Peyer's patch (tissue), 4 donors: ENCODE results near the gene CLDN16. TPM values are rescaled to one million over a fixed set of nuclear protein-coding genes. Genes with fewer than 3 reads are reported as not detected.

Experiments used
- DNase-seq, 3 donors: peaks; one replicate each; pipeline ENCODE4 v3.0.0-alpha.2; 2017 to 2019
- H3K27ac ChIP-seq, 4 donors: fragments of 200-600 bp; sonication (generic); one replicate each; pipeline ENCODE4 v1.5.1; 2016 to 2019
- H3K27me3 ChIP-seq, 2 donors: fragments of 200-600 bp; sonication (generic); one replicate each; pipeline ENCODE4 v1.5.1; 2019
- H3K36me3 ChIP-seq, 3 donors: fragments of 200-600 bp; sonication (generic); one replicate each; pipeline ENCODE4 v1.5.1; 2016 to 2019
- H3K4me1 ChIP-seq, 4 donors: fragments of 200-600 bp; sonication (generic); one replicate each; pipeline ENCODE4 v1.5.1; 2016 to 2019
- H3K4me3 ChIP-seq, 4 donors: fragments of 200-600 bp; sonication (generic); 1 replicate in 3 of 4; 2 replicates in 1 of 4; pipeline ENCODE4 v1.5.1; 2016 to 2019; ENCODE audit warnings: mild to moderate bottlenecking in 1 of 4
- H3K9me3 ChIP-seq, 4 donors: fragments of 200-600 bp; sonication (generic); one replicate each; pipeline ENCODE4 v1.5.1; 2016 to 2019; ENCODE audit warnings: mild to moderate bottlenecking in 1 of 4
- POLR2A ChIP-seq, 2 donors: fragments of 450-650 bp; IDR thresholded peaks; one replicate each; pipeline ENCODE4 v1.5.1; 2017; ENCODE audit warnings: antibody characterized with exemption in 2 of 2, mild to moderate bottlenecking in 2 of 2, moderate library complexity in 2 of 2
- total RNA-seq, 4 donors: library from RNA; depleted of rRNA; stranded (reverse); fragments of >200 nt; gene quantifications; one replicate each; pipeline ENCODE4 v1.1.0, GENCODE V29; 2016
- TF ChIP-seq, protein P1 (sequence below), 6 experiments: fragments of 450-650 bp in 4 of 6; fragments of 200-600 bp in 2 of 6; sonication (generic) in 1 of 6; IDR thresholded peaks; one replicate each; pipeline ENCODE4 v1.5.1; 2017 to 2019; ENCODE audit warnings: antibody characterized with exemption in 6 of 6, mild to moderate bottlenecking in 3 of 6, moderate library complexity in 1 of 6

CLDN16 gene
- total RNA-seq, 4 donors from 2014 or later, result not detected

DNA sequence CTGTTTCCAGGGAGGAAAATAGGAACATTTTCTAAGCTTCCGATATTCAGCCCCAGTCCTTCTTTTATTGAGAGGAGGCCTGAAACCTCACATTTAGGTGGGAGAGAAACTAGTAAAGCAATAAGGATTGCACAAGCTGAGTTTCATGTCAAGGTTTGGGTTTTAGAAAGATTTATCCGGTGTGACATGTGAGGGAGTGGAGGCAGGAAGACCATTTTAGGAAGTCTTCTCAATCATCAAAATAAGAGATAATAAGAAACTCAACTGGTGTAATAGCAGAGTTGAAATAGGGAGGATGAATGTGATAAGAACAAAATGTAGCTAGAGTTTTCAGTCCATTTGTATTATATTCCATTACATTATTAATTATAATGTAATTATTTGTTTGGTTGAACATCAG, 27.7 kb upstream of the CLDN16 start:
- no peak for TF ChIP-seq POLR2A (IDR thresholded peaks at IDR 0.05)
- TF ChIP-seq, protein P1, sequence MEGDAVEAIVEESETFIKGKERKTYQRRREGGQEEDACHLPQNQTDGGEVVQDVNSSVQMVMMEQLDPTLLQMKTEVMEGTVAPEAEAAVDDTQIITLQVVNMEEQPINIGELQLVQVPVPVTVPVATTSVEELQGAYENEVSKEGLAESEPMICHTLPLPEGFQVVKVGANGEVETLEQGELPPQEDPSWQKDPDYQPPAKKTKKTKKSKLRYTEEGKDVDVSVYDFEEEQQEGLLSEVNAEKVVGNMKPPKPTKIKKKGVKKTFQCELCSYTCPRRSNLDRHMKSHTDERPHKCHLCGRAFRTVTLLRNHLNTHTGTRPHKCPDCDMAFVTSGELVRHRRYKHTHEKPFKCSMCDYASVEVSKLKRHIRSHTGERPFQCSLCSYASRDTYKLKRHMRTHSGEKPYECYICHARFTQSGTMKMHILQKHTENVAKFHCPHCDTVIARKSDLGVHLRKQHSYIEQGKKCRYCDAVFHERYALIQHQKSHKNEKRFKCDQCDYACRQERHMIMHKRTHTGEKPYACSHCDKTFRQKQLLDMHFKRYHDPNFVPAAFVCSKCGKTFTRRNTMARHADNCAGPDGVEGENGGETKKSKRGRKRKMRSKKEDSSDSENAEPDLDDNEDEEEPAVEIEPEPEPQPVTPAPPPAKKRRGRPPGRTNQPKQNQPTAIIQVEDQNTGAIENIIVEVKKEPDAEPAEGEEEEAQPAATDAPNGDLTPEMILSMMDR (IDR thresholded peaks at IDR 0.05), result no peak
- no peaks in the 10 kb centered on the region for H3K4me1 ChIP-seq
- H3K27me3 ChIP-seq, result no peaks in the 10 kb centered on the region
- DNase-seq, result no peak
- no peak overlapping the region for H3K27ac ChIP-seq
- H3K9me3 ChIP-seq, result no peaks in the 10 kb centered on the region
- H3K4me3 ChIP-seq, result no peak overlapping the region
- H3K36me3 ChIP-seq, result no peaks in the 10 kb centered on the region

DNA sequence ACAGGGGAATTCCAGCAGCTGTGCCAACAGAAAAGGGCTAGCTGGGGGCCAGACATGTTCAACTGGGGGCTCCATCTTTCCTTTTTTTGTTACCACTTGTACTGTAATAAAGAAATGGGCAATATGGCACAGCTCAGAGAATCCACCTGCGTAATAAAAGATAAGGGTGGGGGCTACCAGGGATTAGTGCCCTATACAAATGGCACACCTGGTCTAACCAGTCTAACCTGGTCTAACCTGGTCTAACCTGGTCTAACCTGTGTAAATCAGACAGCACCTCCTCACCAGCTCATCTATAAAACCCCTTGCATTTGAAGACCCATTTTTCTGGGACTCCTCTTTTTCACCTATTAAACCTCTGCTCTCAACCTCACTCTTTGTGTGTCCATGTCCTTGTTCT, 26.2 kb upstream of the CLDN16 start:
- Histone ChIP-seq H3K9me3 (no peaks in the 10 kb centered on the region), H3K27ac (no peak overlapping the region), H3K36me3 (no peaks in the 10 kb centered on the region), H3K4me1 (no peaks in the 10 kb centered on the region), H3K27me3 (no peaks in the 10 kb centered on the region), H3K4me3 (no peak overlapping the region)
- no peak for DNase-seq
- TF ChIP-seq POLR2A (IDR thresholded peaks at IDR 0.05), result no peak
- TF ChIP-seq, protein P1 (IDR thresholded peaks at IDR 0.05), result no peak

DNA sequence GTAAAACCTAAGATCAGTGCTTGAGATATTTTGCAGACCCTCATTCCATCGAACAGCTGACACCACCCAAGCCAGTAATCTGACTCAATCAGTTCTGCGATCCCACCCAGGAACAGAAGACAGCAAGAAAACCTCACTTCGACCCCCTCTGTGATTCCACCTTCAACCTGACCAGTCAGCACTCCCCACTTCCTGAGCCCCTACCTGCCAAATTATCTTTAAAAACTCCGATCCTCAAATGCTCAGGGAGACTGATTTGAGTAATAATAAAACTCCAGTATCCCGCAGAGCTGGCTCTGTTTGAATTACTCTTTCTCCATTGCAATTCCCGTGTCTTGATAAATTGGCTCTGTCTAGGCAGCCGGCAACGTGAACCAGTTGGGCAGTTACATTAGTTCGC, 25.7 kb upstream of the CLDN16 start:
- no peak overlapping the region for H3K4me3 ChIP-seq
- DNase-seq, result no peak
- no peaks in the 10 kb centered on the region for H3K9me3 ChIP-seq
- no peaks in the 10 kb centered on the region for H3K36me3 ChIP-seq
- TF ChIP-seq POLR2A (IDR thresholded peaks at IDR 0.05), result no peak
- TF ChIP-seq, protein P1 (IDR thresholded peaks at IDR 0.05), result no peak
- no peaks in the 10 kb centered on the region for H3K27me3 ChIP-seq
- no peak overlapping the region for H3K27ac ChIP-seq
- H3K4me1 ChIP-seq, result no peaks in the 10 kb centered on the region

DNA sequence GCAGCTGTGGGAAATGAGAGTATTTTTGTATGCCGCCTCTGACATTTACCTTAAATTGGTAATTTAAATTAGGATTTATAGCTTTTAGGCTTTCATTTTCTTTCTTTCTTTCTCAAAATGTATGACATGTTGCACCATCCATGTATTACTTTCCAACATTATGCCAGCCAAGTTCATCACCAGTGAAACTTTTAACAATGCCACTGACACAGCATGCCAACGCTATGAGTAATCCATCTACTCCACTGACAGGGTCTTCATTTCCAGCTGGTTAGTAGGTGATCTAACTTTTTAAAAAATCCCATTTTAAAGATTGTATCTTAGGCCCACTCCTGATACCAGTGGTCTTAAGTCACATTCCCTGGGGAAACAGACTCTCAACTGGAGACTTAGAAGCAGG, 21.8 kb upstream of the CLDN16 start:
- no peak for DNase-seq
- Histone ChIP-seq H3K9me3 (no peaks in the 10 kb centered on the region), H3K27ac (no peak overlapping the region), H3K4me3 (no peak overlapping the region), H3K4me1 (no peaks in the 10 kb centered on the region), H3K27me3 (no peaks in the 10 kb centered on the region), H3K36me3 (no peaks in the 10 kb centered on the region)
- TF ChIP-seq, protein P1 (IDR thresholded peaks at IDR 0.05), result no peak
- TF ChIP-seq POLR2A (IDR thresholded peaks at IDR 0.05), result no peak

DNA sequence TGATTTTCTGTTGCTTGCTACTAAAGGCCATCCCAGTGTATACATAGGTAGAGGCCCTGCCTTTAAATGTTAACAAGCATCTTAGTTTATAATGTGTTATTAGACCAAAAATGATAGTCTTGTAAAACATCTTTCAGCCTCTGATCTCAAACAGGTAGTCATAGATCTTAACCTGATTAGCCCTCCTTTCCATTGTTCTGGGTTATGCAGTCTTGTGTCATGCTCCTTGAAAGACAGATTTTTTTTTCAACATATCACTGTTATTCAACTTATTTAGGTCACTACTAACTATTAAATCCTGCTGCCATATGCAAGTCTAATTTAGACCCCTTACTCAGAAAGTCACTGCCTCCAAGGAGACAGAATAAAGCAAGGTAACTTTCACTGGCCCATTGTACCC, 19.1 kb upstream of the CLDN16 start:
- H3K36me3 ChIP-seq, result no peaks in the 10 kb centered on the region
- H3K27me3 ChIP-seq, result no peaks in the 10 kb centered on the region
- no peak overlapping the region for H3K4me3 ChIP-seq
- H3K9me3 ChIP-seq, result no peaks in the 10 kb centered on the region
- no peaks in the 10 kb centered on the region for H3K4me1 ChIP-seq
- no peak for TF ChIP-seq POLR2A (IDR thresholded peaks at IDR 0.05)
- TF ChIP-seq, protein P1 (IDR thresholded peaks at IDR 0.05), result no peak
- DNase-seq, result no peak
- H3K27ac ChIP-seq, result no peak overlapping the region

DNA sequence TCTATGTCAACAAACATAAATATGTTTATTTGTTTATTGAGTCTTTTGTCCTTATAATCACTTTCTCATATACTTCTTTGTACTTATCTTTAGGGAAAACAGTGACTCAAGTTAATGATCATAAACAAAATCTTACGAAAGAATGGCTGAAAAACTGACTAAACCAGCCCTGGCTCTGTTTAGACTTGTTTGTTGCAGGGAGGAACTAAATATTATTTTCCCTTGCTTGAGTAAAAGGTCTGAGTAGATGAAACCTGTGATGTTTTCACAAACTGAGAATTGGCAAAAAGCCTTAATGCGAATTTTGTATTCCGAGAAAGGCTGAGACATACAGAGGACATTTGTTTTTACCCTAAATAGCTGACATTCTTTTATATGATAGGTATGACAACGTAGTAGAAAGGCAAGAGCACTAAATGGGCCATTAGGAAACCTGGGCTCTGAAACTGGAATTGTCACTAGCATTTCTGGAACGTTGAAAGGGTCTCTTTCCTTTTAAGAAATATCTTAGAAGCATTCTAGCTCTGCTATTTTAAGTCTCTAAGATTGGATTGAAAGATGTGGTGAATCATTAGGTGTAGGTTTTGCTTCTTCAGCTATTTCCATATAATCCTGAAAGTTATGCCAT, 18.2 kb upstream of the CLDN16 start:
- DNase-seq, result no peak
- H3K27ac ChIP-seq, result no peak overlapping the region
- no peaks in the 10 kb centered on the region for H3K4me1 ChIP-seq
- no peaks in the 10 kb centered on the region for H3K27me3 ChIP-seq
- no peaks in the 10 kb centered on the region for H3K9me3 ChIP-seq
- no peak for TF ChIP-seq POLR2A (IDR thresholded peaks at IDR 0.05)
- TF ChIP-seq, protein P1 (IDR thresholded peaks at IDR 0.05), result no peak
- no peak overlapping the region for H3K4me3 ChIP-seq
- no peaks in the 10 kb centered on the region for H3K36me3 ChIP-seq
